Erythroblast (primary cell): ENCODE data around the gene VSIG10L.

Source experiments
- DNase-seq, 2 experiments: peaks; one replicate each; lab custom pipeline; 2025; lab: John Stamatoyannopoulos, UW
- GATA1 ChIP-seq: IDR thresholded peaks from 2 replicates; pipeline ENCODE4 v1.6.1; 2011; ENCODE audit warnings: low read depth, mild to moderate bottlenecking, control low read depth, low read length, moderate library complexity
- POLR2A ChIP-seq: IDR thresholded peaks from 2 replicates; pipeline ENCODE4 v1.6.1; 2011; ENCODE audit warnings: mild to moderate bottlenecking, low read length

Gene VSIG10L

DNA sequence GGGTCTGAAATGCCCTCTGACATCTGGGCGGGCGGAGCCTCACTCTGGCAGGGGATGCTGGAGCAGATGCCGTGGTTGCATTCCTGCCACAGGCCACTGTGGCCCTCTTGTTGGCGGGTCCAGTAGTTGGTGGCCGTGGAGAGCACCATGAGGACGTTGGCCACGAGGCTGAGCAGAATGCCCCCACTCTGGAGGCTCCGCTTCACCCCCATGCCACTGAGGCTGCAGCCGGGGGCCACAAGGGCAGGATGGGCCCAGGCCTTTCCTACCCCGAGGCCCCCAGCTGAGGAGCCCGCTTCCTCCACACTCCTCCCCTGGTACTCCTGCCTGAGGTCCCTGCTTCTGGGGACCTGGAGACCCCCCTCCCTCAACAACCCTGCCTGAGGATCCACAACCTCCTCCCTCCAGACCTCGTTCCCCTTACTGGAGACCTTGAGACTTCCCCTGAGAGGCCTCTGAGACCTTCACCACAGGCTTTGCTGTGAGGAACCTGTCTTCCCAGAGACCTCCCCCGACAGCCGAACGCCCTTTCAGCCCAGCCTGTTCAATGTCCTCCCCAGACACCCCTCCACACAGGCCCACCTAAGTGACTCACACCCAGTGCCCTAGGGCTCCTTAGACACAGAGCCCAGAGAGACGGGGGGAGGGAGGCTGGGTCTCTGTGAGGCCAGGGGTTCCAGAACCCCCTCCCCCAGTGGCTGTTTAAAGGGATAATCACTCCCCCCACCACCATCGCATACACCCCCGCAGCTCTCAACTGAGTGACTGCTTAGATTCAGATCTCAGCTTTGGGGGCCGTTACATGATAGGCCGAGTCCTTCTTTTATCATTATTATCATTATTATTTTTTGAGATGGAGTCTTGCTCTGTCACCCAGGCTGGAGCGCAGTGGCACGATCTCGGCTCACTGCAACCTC lies 26.7 kb upstream of the VSIG10L start, which contains the start of gene CLDND2:
CLDND2 (minus strand) TSS at position 638 of the 917 bp plus-strand sequence; CDS start at position 212, 426 bp downstream.
- no peak for DNase-seq
- TF ChIP-seq GATA1, result no peak
- no peak for TF ChIP-seq POLR2A

GRCh38 chr19:51367565-51368365 lies 25.8 kb upstream of the VSIG10L start:
- DNase-seq, result peak; percentile 99
- no peak for TF ChIP-seq GATA1
- TF ChIP-seq POLR2A, result peak; percentile 81

DNA sequence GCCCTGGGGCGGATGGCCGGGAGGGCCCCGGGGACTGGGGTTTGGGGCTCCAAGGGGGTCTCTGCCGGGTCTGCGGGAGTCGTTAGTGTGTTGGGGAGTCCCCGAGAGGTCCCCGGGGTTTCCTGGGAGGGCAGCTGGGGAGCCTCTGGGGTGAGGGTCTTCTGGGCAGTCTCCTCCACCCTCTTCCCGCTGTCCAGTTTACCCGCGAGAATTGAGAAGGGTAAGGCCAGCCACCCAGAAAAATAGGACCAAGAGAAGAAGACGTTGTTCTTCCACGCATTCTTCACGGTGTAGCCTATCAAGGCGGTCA lies 25.3 kb upstream of the VSIG10L start:
- TF ChIP-seq GATA1 (no peak), POLR2A (no peak)
- DNase-seq, result no peak

DNA sequence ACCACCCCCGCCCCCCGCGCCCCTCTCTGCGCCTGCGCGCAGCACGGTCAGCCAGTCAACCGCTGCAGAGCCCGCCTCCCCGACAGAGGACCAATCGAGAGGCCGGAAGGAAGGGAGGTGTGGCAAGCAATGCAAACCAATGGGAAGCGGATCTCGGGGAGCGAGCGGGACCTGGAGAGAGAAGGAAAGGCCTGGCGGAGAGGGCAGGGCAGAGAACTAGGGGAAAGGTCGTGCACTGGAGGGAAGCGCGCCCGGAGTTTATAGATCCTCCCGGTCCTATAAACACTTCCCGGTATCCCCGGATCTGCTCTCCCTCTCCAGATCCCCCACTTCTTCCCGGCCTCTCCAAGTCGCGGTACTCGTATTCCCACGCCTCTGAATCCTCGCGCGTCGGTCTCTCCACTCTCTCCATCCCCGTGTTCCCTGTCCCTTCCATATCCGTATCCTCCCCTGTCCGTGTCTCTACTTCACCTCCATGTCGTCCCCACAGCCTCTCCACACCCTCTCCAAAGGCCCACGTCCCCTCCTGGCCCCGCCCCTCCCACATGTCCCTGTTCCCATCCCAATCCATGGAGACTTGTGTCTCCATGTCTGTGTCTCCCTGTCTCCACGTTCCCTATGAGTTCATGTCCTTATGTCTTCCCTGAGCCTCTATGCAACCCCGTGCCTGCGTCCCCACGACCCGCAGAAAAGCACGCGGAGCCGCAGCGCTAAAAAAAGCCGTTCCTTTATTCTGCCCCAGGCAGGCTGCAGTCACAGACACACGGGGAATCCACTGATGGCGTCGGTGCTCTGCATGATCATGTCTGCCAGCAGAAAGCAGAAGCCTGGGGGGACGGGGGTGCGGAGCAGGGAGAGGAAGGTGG lies 24.7 kb upstream of the VSIG10L start:
- TF ChIP-seq GATA1, result no peak
- TF ChIP-seq POLR2A, result peak; percentile 81
- DNase-seq, result peak; percentile 98

DNA sequence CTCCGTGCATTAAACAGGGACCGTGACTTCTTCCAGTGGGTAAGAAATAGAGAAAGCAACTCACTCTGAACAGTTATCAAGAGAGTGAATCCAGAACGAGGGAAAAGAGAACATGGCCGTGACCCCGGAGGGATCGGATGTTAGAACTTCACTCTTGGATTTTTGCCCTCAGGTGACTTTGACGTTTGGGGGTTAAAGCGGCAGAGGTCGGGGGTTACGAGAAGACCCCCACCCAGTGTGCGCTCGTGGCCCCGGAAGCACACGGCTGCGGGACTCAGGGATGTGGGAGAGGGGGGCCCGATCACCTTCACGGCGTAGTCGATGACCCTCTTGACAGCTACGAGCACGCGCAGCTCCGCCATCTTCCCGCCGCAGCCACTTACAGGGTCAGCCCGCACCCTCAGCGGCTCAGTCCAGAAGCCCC lies 24.0 kb upstream of the VSIG10L start, which contains the start of gene ETFB:
ETFB (minus strand) TSS at position 424 of the 424 bp plus-strand sequence; CDS start at position 362, 62 bp downstream.
- TF ChIP-seq GATA1 (no peak), POLR2A (peak; percentile 78)
- DNase-seq, result no peak

DNA sequence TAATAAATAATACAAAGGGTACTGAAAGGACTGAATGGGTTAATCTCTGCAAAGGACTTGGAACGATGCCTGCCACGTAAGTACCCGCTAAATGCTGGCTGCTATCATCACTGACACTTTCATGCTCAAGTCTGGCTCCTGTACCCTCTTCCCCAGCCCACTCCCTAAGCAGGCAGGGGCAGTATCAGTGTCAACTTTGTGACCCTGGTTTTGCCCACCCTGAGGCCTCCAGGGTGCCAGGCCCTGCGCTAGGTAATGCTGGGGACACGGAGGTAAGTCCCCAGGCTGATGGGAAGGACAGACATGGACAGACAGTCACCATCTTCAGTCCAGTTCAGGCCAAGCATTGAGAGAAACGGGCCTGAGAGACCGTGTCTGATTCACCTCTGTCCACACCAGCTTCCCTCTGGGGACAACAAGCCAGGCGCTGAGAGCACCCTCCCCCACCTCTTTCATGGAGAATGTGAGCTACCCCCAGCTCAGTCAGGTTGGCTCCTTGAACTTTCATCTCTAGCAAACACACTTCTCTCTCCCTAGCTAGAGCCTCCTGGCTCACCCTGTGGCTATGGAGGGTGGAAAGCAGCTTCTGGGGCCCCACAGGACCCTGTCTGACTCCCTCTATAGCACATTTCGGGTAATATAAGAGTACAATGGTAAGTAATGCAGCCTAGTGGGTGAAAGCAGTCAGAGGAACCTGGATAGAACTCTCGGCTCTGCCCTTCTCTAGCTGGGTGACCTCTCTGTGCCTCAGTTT lies 23.4 kb upstream of the VSIG10L start:
- DNase-seq, result peak; percentile 57 to 70

GRCh38 chr19:51364200-51365106 lies 22.5 kb upstream of the VSIG10L start:
- no peak for DNase-seq
- no peak for TF ChIP-seq POLR2A
- TF ChIP-seq GATA1, result no peak

More for the DNA sequence above, 23.4 kb upstream of the VSIG10L start:
- TF ChIP-seq GATA1, result no peak
- no peak for TF ChIP-seq POLR2A

DNA sequence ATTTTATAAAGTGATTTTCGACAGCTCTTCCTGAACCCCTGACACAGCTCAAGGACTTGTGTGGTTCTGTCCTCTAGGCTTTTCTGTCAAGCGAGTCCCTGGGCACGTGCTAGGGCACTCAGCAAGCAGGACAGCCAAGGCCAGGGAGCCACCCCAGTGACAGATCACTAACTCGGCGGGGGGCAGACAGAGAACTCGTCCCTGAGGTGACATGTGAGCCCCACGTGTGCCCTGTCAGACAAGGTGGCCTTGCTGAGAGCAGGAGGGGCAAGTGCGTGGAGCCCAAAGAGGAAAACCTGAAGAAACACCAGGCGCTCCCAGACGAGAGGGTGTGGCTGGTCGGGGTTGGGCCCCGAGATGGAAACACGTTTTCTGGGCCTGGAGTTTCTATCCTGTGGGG lies 19.3 kb upstream of the VSIG10L start:
- DNase-seq, result no peak
- no peak for TF ChIP-seq GATA1

DNA sequence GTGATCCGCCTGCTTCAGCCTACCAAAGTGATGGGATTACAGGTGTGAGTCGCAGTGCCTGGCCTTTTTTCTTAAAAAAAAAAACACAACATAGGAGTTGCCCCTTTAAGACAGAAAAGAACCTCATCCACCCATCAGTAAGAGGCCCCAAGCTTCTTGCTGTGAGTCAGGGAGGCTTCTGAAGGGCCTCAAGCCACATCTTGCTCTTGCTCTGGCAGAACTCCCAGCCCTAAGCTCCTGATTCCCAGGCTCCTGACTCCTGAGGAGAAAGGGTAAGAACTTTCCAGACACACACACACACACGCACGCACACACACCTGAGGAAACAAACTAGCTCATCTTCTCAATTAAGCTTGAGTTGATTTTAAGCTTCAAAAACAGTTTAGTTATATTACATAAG lies 17.4 kb upstream of the VSIG10L start:
- no peak for DNase-seq
- TF ChIP-seq GATA1 (no peak), POLR2A (no peak)

DNA sequence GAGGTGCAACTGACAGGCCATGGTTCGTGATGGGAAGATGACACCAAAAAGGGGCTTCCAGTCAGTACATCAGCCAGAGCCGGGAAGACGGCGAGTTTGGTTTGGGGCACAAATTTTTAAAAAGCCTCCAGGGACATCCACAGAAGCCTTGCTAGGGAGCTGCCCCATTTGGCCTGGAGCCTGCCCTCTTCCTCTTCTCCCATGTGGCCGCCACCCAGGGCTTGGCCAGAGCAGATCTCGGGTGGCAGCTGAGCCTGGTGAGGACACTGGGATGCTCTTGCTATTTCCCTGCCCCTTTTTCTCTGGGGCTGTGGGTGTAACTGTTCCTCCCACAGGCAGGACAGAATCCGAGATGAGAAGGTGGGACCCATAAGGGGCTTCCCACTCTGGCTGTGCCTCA lies 16.0 kb upstream of the VSIG10L start:
- no peak for DNase-seq
- TF ChIP-seq POLR2A (no peak), GATA1 (no peak)

DNA sequence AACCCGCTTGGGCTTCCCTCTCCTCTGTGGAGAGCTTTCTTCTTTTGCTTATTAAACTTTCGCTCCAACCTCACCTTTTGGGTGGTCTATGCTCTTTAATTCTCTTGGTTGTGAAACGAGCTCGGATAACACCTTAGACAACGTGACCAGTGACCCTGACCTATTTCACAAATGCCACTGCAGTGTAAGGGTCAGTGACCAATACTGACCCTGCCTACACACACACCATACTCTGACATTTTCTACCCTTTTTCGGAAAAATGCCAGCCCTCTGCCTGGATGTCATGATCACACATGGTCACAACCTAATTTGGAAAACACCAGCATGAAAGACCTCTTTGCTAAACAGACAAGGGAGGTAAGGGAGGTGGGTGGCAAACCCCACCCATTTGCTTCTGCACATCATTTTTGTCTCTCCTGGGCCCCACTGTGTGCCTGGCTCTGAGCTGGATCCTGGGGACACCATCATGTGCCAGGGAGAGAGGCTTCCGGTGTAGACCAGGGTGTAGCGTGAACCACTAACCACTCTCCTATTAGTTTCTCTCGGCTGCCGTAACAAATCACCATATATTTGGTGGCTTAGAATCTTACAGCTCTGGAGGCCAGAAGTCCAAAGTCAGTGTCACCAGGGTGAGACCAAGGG lies 14.3 kb upstream of the VSIG10L start:
- TF ChIP-seq GATA1 (no peak), POLR2A (no peak)
- no peak for DNase-seq
